Measurements from ENCODE around the gene RBM3.

RBM3 gene

GRCh38 chrX:48532161-48532560 lies 42.1 kb upstream of the RBM3 start:
- Histone ChIP-seq H3K79me1 (ENCODE audit: low read depth, low read length) (no peaks in the 10 kb centered on the region), H3K23ac (ENCODE audit: low read depth, low read length, poor library complexity) (no peak overlapping the region), H3K4me2 (ENCODE audit: insufficient read depth, low read length, poor library complexity, severe bottlenecking) (no peak overlapping the region), H3K4me3 (ENCODE audit: low read length in 2 of 2) (no peak overlapping the region), H3K27ac (replicated peaks; ENCODE audit: low read length) (no peak overlapping the region), H3K14ac (ENCODE audit: low read length) (no peak overlapping the region), H3K4me1 (ENCODE audit: control insufficient read depth in 2 of 2, insufficient read depth in 1 of 2, low read depth in 1 of 2, low read length in 2 of 2) (no peaks in the 10 kb centered on the region), H2BK120ac (ENCODE audit: low read depth, low read length) (no peak overlapping the region), H2BK12ac (ENCODE audit: low read length) (no peak overlapping the region), H3K27me3 (ENCODE audit: control insufficient read depth in 3 of 3, insufficient read depth in 3 of 3, low read depth in 1 of 3, low read length in 3 of 3) (no peaks in the 10 kb centered on the region), H2AK5ac (ENCODE audit: low read depth, low read length) (no peak overlapping the region), H3K18ac (ENCODE audit: low read length) (no peak overlapping the region), H3K36me3 (replicated peaks in 1 of 2; ENCODE audit: control insufficient read depth in 2 of 2, insufficient read depth in 2 of 2, low read length in 2 of 2) (peaks cover 5 to 21% of the 10 kb centered on the region in 2 donors), H2BK15ac (ENCODE audit: low read length) (no peak overlapping the region), H4K8ac (ENCODE audit: low read depth, low read length) (no peak overlapping the region), H3K4ac (ENCODE audit: low read length) (no peak overlapping the region), H2AFZ (ENCODE audit: low read length) (no peak overlapping the region), H2BK5ac (ENCODE audit: low read length) (no peak overlapping the region), H3K9me3 (replicated peaks in 1 of 2; ENCODE audit: control insufficient read depth in 2 of 2, insufficient read depth in 1 of 2, low read depth in 1 of 2, low read length in 2 of 2) (no peaks in the 10 kb centered on the region), H4K91ac (ENCODE audit: low read depth, low read length, poor library complexity) (no peak overlapping the region), H3K9ac (ENCODE audit: low read depth, low read length, poor library complexity) (no peak overlapping the region)
- DNase-seq (ENCODE audit: low spot score): no peak
- no CpG with 5 or more reads among the region's 1 CpG for WGBS, 2 donors (ENCODE audit: extremely low coverage in 2 of 2, insufficient read length in 2 of 2, insufficient replicate concordance in 1 of 2)

- WGBS, 2 donors (ENCODE audit: extremely low coverage in 2 of 2, insufficient read length in 2 of 2, insufficient replicate concordance in 1 of 2): no CpG with 5 or more reads among the region's 3 CpGs
- Histone ChIP-seq H2AFZ (ENCODE audit: low read length) (no peak overlapping the region), H3K9me3 (replicated peaks in 1 of 2; ENCODE audit: control insufficient read depth in 2 of 2, insufficient read depth in 1 of 2, low read depth in 1 of 2, low read length in 2 of 2) (no peaks in the 10 kb centered on the region), H3K14ac (ENCODE audit: low read length) (no peak overlapping the region), H3K4me1 (ENCODE audit: control insufficient read depth in 2 of 2, insufficient read depth in 1 of 2, low read depth in 1 of 2, low read length in 2 of 2) (no peaks in the 10 kb centered on the region), H4K8ac (ENCODE audit: low read depth, low read length) (no peak overlapping the region), H2BK12ac (ENCODE audit: low read length) (no peak overlapping the region), H4K91ac (ENCODE audit: low read depth, low read length, poor library complexity) (no peak overlapping the region), H3K4me2 (ENCODE audit: insufficient read depth, low read length, poor library complexity, severe bottlenecking) (no peak overlapping the region), H3K27me3 (ENCODE audit: control insufficient read depth in 3 of 3, insufficient read depth in 3 of 3, low read depth in 1 of 3, low read length in 3 of 3) (no peaks in the 10 kb centered on the region), H2BK15ac (ENCODE audit: low read length) (no peak overlapping the region), H3K18ac (ENCODE audit: low read length) (no peak overlapping the region), H2BK5ac (ENCODE audit: low read length) (no peak overlapping the region), H2AK5ac (ENCODE audit: low read depth, low read length) (no peak overlapping the region), H2BK120ac (ENCODE audit: low read depth, low read length) (no peak overlapping the region), H3K27ac (replicated peaks; ENCODE audit: low read length) (no peak overlapping the region), H3K4ac (ENCODE audit: low read length) (no peak overlapping the region), H3K9ac (ENCODE audit: low read depth, low read length, poor library complexity) (no peak overlapping the region), H3K4me3 (ENCODE audit: low read length in 2 of 2) (no peak overlapping the region), H3K23ac (ENCODE audit: low read depth, low read length, poor library complexity) (no peak overlapping the region), H3K79me1 (ENCODE audit: low read depth, low read length) (no peaks in the 10 kb centered on the region), H3K36me3 (replicated peaks in 1 of 2; ENCODE audit: control insufficient read depth in 2 of 2, insufficient read depth in 2 of 2, low read length in 2 of 2) (peaks cover 2 to 11% of the 10 kb centered on the region in 2 donors)
- DNase-seq (ENCODE audit: low spot score): no peak
Observed at GRCh38 chrX:48533165-48533564, 41.1 kb upstream of the RBM3 start.

GRCh38 chrX:48538641-48539344 lies 35.5 kb upstream of the RBM3 start:
- Histone ChIP-seq H3K4me3 (ENCODE audit: low read length in 2 of 2) (peak overlapping the region in 1 of 2 donors; percentile 76), H3K27ac (replicated peaks; ENCODE audit: low read length) (peak overlapping the region; percentile 43)

GRCh38 chrX:48539345-48540027 lies 34.8 kb upstream of the RBM3 start, which contains the start of gene TBC1D25:
Gene TBC1D25, plus strand, starts transcription at chrX:48539714. Its CDS starts 84 bp downstream, at chrX:48539798.
- H4K8ac ChIP-seq (ENCODE audit: low read depth, low read length): no peak within 1 kb of the TSS
- H3K9ac ChIP-seq (ENCODE audit: low read depth, low read length, poor library complexity): peak within 1 kb of the TSS; percentile 44
- no peak within 1 kb of the TSS for H2BK5ac ChIP-seq (ENCODE audit: low read length)
- no peaks in the 10 kb centered on the region for H3K79me1 ChIP-seq (ENCODE audit: low read depth, low read length)
- no peaks in the 10 kb centered on the region for H3K9me3 ChIP-seq (replicated peaks in 1 of 2; ENCODE audit: control insufficient read depth in 2 of 2, insufficient read depth in 1 of 2, low read depth in 1 of 2, low read length in 2 of 2)
- peak within 1 kb of the TSS; percentile 51 for H3K27ac ChIP-seq (replicated peaks; ENCODE audit: low read length)
- H2BK12ac ChIP-seq (ENCODE audit: low read length): no peak within 1 kb of the TSS
- H3K36me3 ChIP-seq (replicated peaks in 1 of 2; ENCODE audit: control insufficient read depth in 2 of 2, insufficient read depth in 2 of 2, low read length in 2 of 2): peaks cover 0 to 12% of the 10 kb centered on the region in 2 donors
- H3K4me1 ChIP-seq (ENCODE audit: control insufficient read depth in 2 of 2, insufficient read depth in 1 of 2, low read depth in 1 of 2, low read length in 2 of 2): peaks cover 0 to 3% of the 10 kb centered on the region in 2 donors
- H3K27me3 ChIP-seq (ENCODE audit: control insufficient read depth in 3 of 3, insufficient read depth in 3 of 3, low read depth in 1 of 3, low read length in 3 of 3): no peaks in the 10 kb centered on the region
- H3K4ac ChIP-seq (ENCODE audit: low read length): no peak within 1 kb of the TSS
- H2BK120ac ChIP-seq (ENCODE audit: low read depth, low read length): no peak within 1 kb of the TSS
- no peak within 1 kb of the TSS for H3K14ac ChIP-seq (ENCODE audit: low read length)
- no peak within 1 kb of the TSS for H2AK5ac ChIP-seq (ENCODE audit: low read depth, low read length)
- DNase-seq (ENCODE audit: low spot score): peak; percentile 91
- no peak within 1 kb of the TSS for H3K23ac ChIP-seq (ENCODE audit: low read depth, low read length, poor library complexity)
- H2BK15ac ChIP-seq (ENCODE audit: low read length): no peak within 1 kb of the TSS
- H4K91ac ChIP-seq (ENCODE audit: low read depth, low read length, poor library complexity): no peak within 1 kb of the TSS
- peak within 1 kb of the TSS; percentile 57 for H3K4me2 ChIP-seq (ENCODE audit: insufficient read depth, low read length, poor library complexity, severe bottlenecking)
- peak within 1 kb of the TSS; percentile 91 for H2AFZ ChIP-seq (ENCODE audit: low read length)
- peak within 1 kb of the TSS; percentile 76 to 86 for H3K4me3 ChIP-seq (ENCODE audit: low read length in 2 of 2)
- WGBS, 2 donors (ENCODE audit: extremely low coverage in 2 of 2, insufficient read length in 2 of 2, insufficient replicate concordance in 1 of 2): no CpG with 5 or more reads among the region's 59 CpGs
- peak within 1 kb of the TSS; percentile 85 for H3K18ac ChIP-seq (ENCODE audit: low read length)

More at GRCh38 chrX:48538641-48539344, 35.5 kb upstream of the RBM3 start:
- Histone ChIP-seq H2BK15ac (ENCODE audit: low read length) (no peak overlapping the region), H2AFZ (ENCODE audit: low read length) (peak overlapping the region; percentile 91), H3K23ac (ENCODE audit: low read depth, low read length, poor library complexity) (no peak overlapping the region), H4K8ac (ENCODE audit: low read depth, low read length) (no peak overlapping the region), H2BK120ac (ENCODE audit: low read depth, low read length) (no peak overlapping the region), H3K18ac (ENCODE audit: low read length) (no peak overlapping the region), H3K27me3 (ENCODE audit: control insufficient read depth in 3 of 3, insufficient read depth in 3 of 3, low read depth in 1 of 3, low read length in 3 of 3) (no peaks in the 10 kb centered on the region), H2AK5ac (ENCODE audit: low read depth, low read length) (no peak overlapping the region), H3K4me1 (ENCODE audit: control insufficient read depth in 2 of 2, insufficient read depth in 1 of 2, low read depth in 1 of 2, low read length in 2 of 2) (peaks cover 0 to 3% of the 10 kb centered on the region in 2 donors), H3K9me3 (replicated peaks in 1 of 2; ENCODE audit: control insufficient read depth in 2 of 2, insufficient read depth in 1 of 2, low read depth in 1 of 2, low read length in 2 of 2) (no peaks in the 10 kb centered on the region), H3K14ac (ENCODE audit: low read length) (no peak overlapping the region), H3K79me1 (ENCODE audit: low read depth, low read length) (no peaks in the 10 kb centered on the region), H4K91ac (ENCODE audit: low read depth, low read length, poor library complexity) (no peak overlapping the region), H2BK5ac (ENCODE audit: low read length) (no peak overlapping the region), H3K9ac (ENCODE audit: low read depth, low read length, poor library complexity) (no peak overlapping the region), H3K36me3 (replicated peaks in 1 of 2; ENCODE audit: control insufficient read depth in 2 of 2, insufficient read depth in 2 of 2, low read length in 2 of 2) (peaks cover 0 to 9% of the 10 kb centered on the region in 2 donors), H3K4me2 (ENCODE audit: insufficient read depth, low read length, poor library complexity, severe bottlenecking) (no peak overlapping the region), H2BK12ac (ENCODE audit: low read length) (no peak overlapping the region), H3K4ac (ENCODE audit: low read length) (no peak overlapping the region)
- DNase-seq (ENCODE audit: low spot score): no peak
- no CpG with 5 or more reads among the region's 23 CpGs for WGBS, 2 donors (ENCODE audit: extremely low coverage in 2 of 2, insufficient read length in 2 of 2, insufficient replicate concordance in 1 of 2)
